NCI-H1694 treated with DMSO at 0.1 percent for 48 hours (cell line): ENCODE measurements around the gene SYNJ2BP.

Source experiments
- DNase-seq: peaks from one replicate; lab custom pipeline; 2025; lab: John Stamatoyannopoulos, UW

The SYNJ2BP gene

DNA sequence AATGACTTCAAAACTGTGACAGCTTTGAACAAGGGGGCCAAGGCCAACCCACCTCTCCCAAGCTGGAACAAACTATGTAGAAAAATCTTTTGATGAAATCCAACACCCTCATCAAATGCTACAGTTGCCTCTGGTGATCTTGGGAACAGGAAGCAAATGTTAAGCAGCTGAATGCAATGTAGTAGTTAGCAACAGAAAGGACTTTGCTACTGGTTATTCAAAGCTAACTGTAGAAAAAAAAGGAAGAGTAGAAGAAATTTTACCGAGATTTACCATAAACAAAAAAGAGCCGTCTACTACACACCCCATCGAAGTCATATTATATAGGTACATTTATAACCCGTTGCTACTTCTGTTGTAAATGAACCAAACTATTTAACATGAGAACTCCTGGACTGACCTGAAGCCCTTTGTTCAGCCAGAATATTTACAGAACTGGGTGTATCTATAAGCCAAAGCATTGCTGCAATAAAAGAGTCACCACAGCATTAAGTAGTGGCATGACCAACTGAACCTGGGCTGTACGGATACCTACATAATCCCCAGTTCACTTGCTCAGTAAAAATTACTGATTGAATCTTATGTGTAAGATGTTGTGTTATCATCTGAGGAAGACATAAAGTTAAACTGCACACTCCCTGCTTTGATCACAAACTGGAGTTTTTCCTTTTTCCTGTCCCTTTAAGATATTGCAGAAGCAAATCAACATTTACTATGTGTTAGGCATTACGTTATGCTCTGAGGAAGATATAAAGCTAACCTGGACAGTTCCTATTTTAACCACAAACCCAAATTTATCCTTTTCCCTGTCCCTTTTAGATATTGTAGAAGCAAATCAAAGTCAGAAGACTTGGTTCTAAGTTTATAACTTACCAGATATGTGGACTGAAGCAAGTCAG, 25.1 kb downstream of the SYNJ2BP start:
- no peak for DNase-seq

DNA sequence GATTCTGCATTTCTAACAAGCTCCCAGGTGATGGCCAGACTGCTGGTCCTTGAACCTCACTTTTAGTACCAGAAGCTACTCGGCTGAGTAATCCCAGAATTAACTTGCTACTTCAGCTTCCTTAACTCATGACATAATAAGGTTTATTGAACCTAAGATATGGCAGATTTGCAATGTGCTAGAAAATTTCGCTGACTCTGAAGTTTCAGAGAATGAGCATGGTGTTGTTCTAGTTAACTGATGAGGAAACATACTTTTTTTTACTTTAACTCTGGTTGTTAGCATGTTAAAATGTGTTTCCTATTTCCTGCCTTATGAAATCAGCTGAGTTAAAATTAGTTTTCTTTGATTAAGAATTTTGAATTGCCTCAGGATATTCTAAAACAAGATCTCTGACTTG, 34.4 kb downstream of the SYNJ2BP start:
- no peak for DNase-seq

DNA sequence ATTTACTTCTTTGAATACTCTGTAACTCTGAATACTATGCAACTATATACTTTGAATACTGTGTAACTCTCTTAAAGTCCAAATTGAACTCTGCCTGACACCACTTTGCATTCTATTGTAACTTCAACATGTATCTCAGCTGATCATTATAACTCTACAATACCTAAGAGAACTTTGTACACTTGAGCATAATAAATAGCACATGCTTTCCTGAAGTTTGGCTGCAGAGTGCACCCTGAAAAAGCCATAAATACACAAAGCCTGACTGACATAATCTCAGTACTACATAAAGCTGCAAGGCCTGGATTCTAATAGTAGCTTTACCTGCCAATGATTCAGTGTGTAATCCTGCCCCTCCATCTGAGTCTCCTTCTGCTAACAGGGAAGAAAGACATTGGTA, 36.1 kb downstream of the SYNJ2BP start:
- DNase-seq = no peak

DNA sequence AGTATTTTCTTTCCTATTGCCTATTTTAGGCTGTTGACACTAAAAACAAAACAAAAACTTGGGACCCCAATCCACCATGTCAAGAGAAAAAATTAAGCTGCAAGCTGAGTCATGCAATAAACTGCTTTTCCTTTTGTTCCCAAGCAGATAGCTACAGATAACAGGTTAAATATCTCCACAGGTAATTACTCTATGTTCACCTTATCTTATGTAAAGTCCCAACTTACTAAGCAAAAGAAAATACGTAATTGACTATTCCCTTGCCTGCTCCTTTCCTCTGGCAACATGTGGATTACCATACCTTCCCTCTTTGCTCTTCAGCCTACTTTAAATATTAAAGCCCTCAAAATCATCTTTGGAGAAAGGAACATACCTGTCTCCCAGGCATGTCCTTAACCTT, 38.2 kb downstream of the SYNJ2BP start:
- DNase-seq = no peak
